HL-60 (cell line): ENCODE data around the gene PTS.

Experiments
- CTCF ChIP-seq: IDR thresholded peaks from one replicate; pipeline ENCODE4 v1.5.1; 2011; ENCODE audit warnings: low read length, control low read depth, inconsistent platforms; ENCODE audit not compliant: insufficient read depth
- POLR2AphosphoS5 ChIP-seq: IDR thresholded peaks from 2 replicates; pipeline ENCODE4 v1.6.1; 2012; ENCODE audit warnings: low read depth

GRCh38 chr11:112241486-112241885, 15.3 kb downstream of the PTS start:
- TF ChIP-seq CTCF (no peak), POLR2AphosphoS5 (no peak)
